HG03521 (cell line): ENCODE measurements around the gene DCXR.
"Not testable (repeated sequence)": the region's sequence is repeated elsewhere in the genome, so short reads cannot be mapped to it uniquely, and the experiment has no call there.

Experiments used
- ATAC-seq: cut with Tn5 transposase; IDR thresholded peaks from one replicate; pipeline ENCODE4 v1.9.1; 2021; ENCODE audit warnings: mild to moderate bottlenecking, moderate library complexity; ENCODE audit not compliant: unreplicated experiment

DCXR gene

DNA sequence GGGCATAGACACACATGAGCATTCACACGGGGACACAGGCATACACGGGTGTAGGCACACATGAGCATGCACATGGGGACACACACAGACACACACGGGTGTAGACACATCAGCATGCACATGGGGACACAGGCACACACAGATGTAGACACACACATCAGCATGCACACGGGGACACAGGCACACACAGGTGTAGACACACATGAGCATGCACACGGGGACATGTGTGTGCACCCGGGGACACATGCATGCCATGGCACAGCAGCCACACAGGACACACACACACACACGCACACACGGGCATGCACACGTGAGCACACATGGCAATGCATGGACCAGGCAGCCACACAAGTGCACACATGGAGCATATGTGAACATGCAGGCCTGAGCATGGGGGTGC is 5.2 kb upstream of the DCXR start:
- ATAC-seq: no peak

DNA sequence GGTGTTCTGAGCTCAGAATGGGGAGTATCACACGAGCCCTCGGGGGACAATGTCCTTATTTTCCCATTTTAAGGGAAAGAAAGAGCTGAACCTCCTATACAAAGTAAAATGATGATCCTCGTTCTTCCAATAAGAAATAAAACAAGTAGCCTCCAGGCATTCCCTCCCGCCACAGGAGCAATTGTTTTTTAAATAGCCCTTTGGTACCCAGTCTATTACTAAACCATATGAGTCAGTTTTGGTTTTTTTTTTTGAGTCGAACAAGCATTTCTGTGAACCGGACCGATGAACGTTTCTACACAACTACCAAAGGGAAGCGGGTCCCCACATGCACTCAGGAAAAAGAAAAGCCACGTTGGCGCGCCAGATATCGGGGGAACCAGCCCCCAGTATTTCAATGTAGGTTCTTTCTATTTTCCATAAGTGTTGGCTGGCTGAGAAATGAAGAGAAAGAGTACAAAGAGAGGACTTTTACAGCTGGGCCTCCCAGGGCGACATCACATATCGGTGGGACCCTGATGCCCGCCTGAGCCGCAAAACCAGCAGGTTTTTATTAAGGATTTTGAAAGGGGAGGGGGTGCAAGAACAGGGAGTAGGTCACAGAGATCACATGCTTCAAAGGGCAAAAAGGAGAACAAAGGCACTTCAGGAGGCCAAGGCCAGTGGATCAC is 3.8 kb upstream of the DCXR start:
- ATAC-seq: no peak

DNA sequence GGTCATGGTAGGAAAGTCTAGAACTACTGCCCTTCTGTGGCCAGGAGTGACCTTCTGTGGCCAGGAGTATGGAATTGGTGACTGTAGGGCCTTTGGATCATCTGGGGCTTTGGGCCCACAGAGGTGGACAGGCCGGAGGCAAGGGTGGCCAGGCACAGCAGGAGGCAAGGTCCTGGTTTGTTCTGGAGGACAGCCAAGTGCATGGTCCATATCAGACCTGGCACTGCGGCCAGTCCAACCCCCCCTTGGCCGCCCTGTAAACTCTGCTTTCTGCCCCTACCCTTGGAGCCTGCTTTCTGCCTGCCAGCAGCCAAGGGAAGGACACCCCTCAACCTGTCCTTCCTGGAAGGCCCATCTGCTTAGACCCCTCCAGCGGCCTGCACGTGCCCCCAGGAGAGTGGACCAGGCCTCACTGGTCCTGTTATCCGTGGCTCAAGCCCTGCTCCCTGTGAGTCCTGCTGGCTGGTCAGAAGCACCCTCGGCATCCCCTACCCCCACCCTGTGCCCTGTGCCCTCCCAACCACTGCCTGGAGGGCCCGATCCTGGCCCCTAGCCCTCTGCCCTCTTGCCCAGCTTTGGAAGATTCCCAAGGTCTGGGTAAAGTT is 2.3 kb upstream of the DCXR start:
- no peak for ATAC-seq

DNA sequence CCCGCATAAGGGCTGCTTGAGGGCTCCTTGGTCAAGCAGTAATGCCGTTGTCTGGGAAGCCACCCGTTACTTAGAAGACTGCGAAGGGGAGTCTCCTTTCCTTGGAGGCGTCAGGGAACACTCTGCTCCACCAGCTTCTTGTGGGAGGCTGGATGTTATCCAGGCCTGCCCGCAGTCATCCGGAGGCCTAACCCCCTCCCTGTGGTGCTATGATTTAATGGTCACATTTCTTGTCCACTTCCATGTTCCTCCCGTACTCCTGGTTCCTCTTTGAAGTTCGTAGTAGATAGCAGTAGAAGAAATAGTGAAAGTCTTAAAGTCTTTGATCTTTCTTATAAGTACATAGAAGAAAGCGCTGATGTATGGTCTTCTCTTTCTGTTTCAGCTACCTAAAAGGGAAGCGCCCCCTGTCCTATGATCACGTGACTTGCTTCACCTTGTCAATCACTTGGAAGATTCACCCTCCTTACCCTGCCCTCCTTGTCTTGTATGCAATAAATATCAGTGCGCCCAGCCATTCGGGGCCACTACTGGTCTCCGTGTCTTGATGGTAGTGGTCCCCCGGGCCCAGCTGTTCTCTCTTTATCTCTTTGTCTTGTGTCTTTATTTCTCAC is 1.4 kb upstream of the DCXR start:
- not testable (repeated sequence) for ATAC-seq

DNA sequence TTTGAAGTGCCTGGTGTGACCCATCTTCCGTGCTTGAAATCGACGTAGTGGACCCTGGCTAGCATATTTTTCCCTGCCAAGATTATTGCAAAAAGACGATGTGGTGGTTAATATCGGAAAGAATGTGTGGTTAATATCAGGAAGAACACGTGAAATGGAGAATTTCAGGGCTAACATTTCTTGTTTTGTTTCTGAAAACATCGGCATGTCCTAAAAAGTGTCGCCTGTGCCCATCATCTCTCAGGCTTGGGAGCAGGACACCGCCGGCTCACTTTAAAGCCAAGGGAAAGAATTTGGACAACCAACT is 345 bp upstream of the DCXR start:
- no peak for ATAC-seq

DNA sequence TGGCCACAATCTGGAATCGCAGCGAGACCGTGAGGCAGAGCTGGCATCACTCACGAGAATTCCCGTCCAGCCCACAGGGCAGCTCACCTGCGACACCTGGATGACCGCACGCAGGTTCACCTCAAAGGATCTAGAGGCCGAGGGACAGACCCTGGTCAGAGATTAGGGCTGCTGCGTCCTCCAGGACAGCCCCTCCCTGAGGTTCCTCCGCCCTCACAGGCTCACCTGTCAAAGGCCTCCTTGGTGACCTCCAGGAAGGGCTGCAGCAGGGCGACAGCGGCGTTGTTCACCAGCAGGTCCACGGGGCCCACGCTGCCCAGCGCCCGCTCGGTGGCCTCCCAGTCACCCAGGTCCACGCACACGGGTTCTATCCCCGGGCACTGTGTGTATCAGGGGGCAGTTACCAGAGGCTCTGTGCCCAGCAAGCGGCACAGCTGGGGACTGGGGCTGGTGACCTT is 834 bp downstream of the DCXR start:
- peak; percentile 2 for ATAC-seq

DNA sequence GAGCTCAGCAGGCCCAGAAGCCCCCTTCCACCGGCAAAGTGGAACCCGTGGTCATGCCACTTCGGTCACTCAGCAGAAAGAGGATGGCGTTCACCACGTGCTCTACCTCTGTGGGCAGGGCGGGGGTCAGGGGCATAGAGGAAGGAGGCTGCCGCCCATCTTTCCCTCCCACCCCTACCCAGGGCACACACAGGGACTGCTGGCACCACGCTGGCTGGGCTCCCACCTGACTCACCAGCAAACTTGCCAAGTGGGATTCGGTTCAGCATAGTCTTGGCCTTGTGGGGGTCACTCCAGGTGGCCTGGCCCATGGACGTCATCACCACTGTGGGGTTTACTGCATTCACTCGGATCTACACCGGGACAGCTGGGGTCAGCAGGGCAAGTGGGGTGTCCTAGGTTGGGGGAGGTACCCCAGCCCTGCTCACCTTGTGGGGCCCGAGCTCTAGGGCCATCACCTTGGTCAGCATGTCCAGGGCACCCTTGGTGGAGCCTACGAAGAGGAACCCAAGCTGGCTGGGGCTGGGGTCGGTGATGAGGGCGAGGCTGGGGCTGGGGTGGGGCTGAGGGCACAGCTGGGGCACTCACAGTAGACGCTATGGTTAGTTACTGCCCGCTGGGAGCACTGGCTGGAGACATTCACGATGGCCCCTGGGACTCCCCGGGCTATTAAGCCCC is 1.4 kb downstream of the DCXR start:
- ATAC-seq: no peak

DNA sequence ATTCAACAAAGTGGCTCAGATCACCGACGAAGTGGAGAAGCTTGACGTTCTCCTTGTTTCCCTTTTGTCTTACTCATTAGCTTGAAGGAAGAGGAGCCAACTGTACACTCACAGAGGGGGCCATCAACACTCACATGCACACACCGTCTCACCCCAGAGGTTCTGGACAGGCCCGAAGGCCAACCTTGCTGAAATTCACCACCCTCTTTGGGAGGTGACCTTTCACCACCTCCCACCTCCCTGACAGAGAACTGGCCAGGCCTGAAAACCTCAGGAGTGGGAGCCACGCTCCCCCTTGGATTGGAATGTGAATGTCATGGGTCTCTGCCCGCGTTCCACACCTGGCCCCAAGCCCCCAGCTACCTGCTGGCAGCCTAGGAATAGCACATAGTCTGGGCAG is 2.0 kb downstream of the DCXR start:
- no peak for ATAC-seq

DNA sequence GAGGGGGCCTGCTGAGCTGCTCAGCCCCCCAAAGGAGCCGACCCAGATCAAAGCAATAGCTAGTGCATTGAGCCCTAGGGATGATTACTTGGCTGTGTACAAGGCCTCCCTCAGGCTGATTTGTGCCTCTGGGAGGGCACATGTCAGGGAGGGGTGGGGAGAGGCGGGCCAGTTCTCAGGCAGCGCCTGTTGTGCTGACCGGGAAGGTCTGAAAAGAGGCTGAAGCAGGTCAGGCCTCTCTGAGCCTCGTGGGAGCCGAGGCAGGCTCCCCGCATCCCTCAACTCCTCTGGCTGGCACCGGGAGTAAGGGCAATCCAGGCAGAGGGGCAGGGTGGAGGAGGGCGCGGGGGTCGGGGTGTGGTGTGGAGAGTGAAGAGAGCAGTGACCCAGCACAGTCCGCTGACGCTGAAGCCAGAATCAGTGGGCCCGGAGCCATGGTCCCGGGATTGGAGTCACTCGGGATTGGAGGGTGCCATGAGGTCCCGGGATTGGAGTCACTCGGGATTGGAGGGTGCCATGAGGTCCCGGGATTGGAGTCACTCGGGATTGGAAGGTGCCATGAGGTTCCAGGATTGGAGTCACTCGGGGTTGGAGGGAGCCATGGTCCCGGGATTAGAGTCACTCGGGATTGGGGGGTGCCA is 3.0 kb downstream of the DCXR start:
- ATAC-seq: no peak

DNA sequence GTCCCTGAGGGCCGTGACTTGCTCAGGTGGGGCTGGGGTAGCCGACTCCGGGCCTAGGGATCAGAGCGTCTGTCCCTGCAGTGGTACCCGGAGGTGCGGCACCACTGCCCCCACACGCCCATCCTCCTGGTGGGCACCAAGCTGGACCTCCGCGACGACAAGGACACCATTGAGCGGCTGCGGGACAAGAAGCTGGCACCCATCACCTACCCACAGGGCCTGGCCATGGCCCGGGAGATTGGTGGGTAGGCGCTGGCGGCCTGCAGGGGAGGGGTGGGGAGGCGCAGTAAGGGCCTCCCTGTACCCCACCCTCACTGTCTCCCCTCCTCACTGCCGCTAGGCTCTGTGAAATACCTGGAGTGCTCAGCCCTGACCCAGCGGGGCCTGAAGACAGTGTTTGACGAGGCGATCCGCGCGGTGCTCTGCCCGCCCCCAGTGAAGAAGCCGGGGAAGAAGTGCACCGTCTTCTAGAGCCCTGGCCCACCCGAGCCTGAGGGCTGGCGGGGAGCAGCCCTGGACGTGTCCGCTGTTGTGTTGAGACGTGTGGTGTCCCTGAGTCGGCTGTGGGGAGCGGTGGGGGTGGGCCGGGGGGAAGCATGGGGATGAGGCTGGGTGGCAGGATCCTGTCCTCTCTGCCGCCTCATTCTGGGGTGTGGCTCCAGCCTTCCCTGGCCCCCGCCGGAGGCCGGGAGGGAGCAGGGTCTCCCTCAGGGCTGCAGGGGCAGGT is 4.0 kb downstream of the DCXR start:
- no peak for ATAC-seq

DNA sequence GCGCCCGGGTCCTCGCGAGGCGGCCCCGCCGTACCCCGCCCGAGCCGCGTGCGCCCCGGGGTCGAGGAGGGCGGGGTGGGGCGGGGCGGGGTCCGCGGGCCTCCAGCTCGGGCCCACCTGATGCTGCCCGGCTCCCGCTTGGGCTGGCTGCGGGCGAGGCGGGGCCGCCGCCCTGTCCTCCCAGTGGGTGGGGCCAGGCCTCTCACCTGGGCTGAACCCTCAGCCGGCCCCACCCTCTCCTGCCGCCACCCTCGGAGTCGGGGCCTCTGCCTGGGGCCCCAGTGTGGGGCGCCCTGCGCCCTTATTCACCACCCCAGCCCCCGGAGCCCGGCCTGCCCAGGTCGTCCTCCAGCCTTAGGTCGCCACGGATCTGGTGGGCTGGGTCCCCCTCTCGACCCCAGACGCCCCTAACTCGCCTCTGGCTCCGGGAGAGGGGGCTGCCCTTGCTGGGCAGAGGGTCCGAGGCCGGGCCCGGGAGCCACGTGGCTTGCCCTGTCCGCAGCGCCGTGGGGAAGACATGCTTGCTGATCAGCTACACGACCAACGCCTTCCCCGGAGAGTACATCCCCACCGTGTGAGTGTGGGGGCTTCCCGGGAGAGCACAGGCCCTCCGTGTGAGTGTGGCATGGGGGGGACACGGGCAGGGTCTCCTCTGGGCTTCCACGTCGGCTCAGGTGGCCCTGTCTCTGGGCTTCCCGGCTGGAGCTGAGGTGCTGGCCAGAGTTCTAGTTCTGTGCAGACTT is 5.4 kb downstream of the DCXR start:
- ATAC-seq: no peak

DNA sequence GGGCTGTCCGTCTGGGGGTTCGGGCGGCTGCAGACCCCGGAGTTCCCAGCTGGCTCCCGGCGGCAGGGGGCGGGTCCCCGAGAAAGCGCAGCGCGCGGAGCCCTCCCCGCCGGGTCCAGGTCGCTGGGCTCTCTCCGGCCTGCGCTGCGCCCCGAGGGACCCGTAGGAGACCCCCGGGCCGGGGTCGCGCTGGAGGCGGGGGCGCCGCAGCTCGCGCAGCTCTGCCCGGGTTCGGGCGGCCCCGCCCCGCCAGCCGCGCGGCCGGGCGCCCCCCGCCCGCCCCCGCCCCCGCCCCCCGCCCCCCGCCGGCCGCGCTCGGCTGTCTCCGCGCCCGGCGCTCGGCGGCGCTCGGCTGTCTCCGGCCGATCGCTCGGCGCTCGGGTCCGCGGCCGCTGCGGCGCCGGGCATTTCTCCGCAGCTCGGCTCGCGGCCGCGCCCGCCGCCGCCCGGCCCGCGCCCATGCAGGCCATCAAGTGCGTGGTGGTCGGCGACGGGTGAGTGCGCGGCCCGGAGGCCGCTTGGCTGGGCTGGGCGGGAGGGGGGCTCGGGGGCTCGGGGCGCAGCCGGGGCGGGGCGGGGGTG is 6.1 kb downstream of the DCXR start, which contains the start of gene RAC3:
Gene RAC3 (plus strand): TSS at position 376 of the 582 bp plus-strand sequence. CDS start 84 bp downstream, at position 460.
- ATAC-seq: no peak

DNA sequence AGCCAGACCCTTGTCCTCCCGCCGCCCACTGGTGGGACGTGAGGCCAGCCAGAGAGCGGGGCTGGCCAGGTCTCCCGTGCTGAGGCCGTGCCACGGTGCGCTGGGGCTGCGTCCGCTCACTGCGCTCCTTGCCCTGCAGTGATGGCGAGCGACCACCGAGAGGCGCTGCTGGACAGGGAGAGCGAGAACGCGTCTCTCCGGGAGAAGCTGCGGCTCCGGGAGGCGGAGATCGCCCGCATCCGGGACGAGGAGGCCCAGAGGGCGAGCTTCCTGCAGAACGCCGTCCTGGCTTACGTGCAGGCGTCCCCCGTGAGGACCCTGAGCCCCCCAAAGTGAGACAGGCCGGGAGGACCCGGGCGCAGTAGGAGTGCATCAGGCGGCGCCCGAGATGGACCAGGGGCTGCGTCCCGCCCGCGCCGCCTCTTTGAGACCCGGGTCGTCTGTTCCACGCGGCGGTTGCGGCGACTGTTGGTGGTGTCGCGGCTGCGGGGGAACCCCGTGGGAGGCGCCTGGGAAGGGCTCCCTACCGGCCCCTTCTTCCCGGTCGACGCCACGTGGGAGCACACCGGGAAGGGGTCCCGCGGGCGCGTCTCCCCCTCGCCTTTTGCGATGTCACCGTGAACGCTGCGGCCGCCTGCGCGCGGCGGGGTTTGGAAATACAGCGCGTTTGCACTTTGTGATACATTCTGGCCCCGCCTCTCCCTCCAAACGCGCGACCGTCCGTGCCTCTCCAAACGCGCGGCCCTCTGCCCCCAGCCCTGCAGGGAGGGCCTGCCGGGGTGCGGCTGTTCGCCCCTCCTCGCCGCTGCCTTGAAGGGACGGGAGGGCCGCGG is 6.8 kb downstream of the DCXR start:
- ATAC-seq: no peak

DNA sequence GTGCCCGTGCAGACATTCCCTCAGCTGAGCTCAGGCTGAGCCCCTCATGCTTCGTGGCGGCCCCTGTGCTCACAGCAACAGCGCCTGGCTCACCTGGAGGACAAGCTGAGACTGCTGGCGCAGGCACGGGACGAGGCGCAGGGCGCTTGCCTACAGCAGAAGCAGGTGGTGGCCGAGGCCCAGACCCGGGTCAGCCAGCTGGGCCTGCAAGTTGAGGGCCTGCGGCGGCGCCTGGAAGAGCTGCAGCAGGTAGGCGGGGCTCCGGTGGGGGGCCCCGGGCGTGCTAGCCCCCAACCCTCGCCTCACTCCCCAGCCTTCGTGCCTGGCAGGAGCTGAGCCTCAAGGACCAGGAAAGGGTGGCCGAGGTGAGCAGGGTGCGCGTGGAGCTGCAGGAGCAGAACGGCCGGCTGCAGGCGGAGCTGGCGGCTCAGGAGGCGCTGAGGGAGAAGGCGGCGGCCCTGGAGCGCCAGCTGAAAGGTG is 7.5 kb downstream of the DCXR start:
- ATAC-seq: no peak

DNA sequence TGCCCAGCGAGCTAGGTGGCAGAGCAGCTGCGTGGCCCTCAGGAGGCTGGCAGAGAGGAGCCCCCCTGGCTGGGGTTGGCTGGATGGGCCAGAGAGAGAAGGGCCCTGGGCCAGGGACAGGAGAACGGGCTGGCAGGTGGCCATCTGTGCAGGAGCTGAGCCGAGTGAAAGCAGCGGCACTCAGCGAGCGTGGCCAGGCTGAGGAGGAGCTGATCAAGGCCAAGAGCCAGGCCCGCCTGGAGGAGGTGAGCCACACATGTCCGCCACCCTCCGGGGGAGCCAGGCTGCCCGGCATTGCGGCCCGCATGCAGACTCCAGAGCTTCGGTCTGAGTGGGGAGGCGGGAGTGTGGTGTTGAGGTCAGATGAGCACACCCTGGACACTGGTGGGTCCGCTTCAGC is 8.1 kb downstream of the DCXR start:
- ATAC-seq: no peak

DNA sequence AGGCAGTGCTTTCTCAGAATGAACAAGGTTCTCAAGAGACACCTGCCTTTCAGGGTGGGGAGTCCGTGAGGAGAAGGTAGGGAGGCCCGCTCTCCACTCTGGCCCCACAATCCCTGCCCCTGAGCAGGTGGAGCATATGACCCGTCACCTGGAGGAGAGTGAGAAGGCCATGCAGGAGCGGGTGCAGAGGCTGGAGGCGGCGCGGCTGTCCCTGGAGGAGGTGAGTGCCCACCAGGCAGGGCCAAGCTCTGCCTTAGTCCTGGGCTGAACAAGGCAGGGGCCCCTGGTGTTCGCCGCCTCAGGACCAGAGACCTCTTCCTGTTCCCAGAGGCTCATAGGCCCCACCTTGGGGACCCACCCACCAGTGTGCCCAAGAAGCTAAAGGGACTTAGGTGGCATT is 8.5 kb downstream of the DCXR start:
- no peak for ATAC-seq

DNA sequence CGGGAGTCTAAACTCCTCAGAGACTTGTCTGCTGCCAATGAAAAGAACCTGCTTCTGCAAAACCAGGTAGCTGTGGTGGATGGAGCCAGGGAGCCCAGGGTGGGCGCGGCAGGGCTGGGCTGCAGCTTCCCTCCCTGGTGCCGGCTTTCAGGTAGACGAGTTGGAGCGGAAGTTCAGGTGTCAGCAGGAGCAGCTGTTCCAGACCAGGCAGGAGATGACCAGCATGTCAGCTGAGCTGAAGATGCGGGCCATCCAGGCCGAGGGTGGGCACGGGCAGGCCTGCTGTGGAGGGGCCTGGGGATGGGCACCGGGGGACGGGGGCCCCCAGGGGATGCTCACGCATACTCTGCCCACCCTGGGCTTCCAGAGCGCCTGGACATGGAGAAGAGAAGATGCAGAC is 9.3 kb downstream of the DCXR start:
- ATAC-seq: no peak

DNA sequence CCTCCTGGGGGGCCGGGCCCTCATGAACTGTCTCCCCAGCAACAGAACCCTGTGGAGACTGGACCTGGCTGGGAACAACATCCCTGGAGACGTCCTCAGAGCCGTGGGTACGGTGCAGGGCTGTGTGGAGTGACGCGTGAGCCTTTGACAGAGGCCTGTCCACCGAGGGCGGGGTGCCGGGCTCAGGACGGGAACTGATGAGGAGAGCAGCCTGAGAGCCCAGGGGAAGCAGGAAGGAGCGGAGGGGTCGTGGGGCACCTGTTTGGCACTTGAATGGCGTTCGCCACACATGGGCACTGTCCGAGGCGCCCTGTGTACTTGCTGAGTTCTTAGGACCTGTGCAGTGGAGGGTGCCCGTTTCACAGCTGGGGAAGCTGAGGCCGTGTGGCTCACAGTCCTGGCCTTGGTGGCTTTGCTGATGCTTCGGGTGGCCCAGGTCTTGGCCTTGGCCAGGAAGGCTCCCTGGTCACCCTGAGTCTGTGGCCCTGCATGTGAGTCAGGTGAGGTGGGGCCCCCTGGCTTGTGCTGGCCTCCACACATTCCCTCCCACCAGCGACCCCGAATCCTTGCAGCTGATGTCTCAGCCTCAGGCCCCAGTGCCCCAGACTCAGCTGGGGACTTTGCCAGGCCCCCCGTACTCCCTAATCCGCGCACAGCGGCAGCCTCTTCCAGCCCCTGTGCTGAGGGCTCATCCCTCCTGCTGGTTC is 11.9 kb downstream of the DCXR start:
- ATAC-seq: no peak
